ENCODE data around the gene GAPT.

The GAPT gene

DNA sequence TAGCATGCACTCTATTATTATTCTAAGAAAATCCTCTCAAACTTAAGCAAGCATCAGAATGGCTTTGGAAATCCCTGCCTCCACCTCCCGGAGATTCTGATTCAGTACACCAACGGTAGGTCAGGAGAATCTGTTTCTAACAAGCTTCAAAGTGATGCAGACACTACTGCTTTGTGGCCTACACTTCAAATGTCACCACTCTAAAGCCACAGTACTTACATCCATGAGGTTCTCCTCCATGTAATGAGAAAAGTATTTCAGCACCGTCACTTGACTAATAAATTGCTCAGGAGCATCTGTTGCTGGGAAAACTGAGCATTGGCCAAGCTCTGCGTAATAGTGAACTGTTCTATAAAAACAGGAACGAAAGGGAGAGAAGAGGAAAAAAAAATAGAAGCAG lies 36.2 kb upstream of the GAPT start:
- ATAC-seq, result no peak
- TF ChIP-seq ZC3H10 (CRISPR knock-in tag; IDR thresholded peaks at IDR 0.05), result no peak
- TF ChIP-seq, protein P1, sequence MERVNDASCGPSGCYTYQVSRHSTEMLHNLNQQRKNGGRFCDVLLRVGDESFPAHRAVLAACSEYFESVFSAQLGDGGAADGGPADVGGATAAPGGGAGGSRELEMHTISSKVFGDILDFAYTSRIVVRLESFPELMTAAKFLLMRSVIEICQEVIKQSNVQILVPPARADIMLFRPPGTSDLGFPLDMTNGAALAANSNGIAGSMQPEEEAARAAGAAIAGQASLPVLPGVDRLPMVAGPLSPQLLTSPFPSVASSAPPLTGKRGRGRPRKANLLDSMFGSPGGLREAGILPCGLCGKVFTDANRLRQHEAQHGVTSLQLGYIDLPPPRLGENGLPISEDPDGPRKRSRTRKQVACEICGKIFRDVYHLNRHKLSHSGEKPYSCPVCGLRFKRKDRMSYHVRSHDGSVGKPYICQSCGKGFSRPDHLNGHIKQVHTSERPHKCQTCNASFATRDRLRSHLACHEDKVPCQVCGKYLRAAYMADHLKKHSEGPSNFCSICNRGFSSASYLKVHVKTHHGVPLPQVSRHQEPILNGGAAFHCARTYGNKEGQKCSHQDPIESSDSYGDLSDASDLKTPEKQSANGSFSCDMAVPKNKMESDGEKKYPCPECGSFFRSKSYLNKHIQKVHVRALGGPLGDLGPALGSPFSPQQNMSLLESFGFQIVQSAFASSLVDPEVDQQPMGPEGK (CRISPR knock-in tag; IDR thresholded peaks at IDR 0.05; ENCODE audit: borderline replicate concordance), result no peak
- TF ChIP-seq, protein P2, sequence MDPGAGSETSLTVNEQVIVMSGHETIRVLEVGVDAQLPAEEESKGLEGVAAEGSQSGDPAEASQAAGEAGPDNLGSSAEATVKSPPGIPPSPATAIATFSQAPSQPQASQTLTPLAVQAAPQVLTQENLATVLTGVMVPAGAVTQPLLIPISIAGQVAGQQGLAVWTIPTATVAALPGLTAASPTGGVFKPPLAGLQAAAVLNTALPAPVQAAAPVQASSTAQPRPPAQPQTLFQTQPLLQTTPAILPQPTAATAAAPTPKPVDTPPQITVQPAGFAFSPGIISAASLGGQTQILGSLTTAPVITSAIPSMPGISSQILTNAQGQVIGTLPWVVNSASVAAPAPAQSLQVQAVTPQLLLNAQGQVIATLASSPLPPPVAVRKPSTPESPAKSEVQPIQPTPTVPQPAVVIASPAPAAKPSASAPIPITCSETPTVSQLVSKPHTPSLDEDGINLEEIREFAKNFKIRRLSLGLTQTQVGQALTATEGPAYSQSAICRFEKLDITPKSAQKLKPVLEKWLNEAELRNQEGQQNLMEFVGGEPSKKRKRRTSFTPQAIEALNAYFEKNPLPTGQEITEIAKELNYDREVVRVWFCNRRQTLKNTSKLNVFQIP (CRISPR knock-in tag; IDR thresholded peaks at IDR 0.05; ENCODE audit: borderline replicate concordance, low read depth), result no peak
- TF ChIP-seq ZNF8 (CRISPR knock-in tag; IDR thresholded peaks at IDR 0.05), result no peak
- no peak for TF ChIP-seq ZNF70 (CRISPR knock-in tag; IDR thresholded peaks at IDR 0.05)
- TF ChIP-seq ARNTL (CRISPR knock-in tag; IDR thresholded peaks at IDR 0.05; ENCODE audit: borderline replicate concordance, low read depth), result no peak
- no peak for TF ChIP-seq GLIS3 (CRISPR knock-in tag; IDR thresholded peaks at IDR 0.05)
- no peak for TF ChIP-seq PPARA (CRISPR knock-in tag; IDR thresholded peaks at IDR 0.05; ENCODE audit: borderline replicate concordance)
- TF ChIP-seq ZFP3 (CRISPR knock-in tag; IDR thresholded peaks at IDR 0.05), result no peak
- TF ChIP-seq, protein P3, sequence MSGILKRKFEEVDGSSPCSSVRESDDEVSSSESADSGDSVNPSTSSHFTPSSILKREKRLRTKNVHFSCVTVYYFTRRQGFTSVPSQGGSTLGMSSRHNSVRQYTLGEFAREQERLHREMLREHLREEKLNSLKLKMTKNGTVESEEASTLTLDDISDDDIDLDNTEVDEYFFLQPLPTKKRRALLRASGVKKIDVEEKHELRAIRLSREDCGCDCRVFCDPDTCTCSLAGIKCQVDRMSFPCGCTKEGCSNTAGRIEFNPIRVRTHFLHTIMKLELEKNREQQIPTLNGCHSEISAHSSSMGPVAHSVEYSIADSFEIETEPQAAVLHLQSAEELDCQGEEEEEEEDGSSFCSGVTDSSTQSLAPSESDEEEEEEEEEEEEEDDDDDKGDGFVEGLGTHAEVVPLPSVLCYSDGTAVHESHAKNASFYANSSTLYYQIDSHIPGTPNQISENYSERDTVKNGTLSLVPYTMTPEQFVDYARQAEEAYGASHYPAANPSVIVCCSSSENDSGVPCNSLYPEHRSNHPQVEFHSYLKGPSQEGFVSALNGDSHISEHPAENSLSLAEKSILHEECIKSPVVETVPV (CRISPR knock-in tag; IDR thresholded peaks at IDR 0.05), result no peak
- TF ChIP-seq ISL1 (CRISPR knock-in tag; IDR thresholded peaks at IDR 0.05), result no peak

DNA sequence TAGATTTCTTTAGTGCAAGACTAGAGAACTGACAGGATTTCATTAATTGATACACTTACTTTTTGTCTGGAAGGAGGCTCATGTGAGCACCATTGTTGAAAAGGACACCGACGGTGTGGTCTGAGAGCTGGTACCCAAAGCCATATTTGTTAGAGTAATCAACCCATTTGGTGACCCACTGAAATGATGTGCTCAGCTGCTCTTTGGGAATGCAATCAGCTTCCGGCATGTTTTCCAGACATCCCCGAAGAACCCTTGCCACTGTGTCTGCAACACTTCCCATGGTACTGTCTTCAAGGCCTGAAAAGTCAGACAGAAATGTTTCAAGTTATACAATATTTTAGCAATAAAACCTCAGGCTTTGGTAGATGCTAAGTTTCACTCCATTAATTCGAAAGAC lies 35.8 kb upstream of the GAPT start:
- no peak for ATAC-seq
- TF ChIP-seq, protein P1 (CRISPR knock-in tag; IDR thresholded peaks at IDR 0.05; ENCODE audit: borderline replicate concordance), result 0 out of 2 replicates have a peak, but pooled peaks have one; percentile 39
- TF ChIP-seq ZFP3 (CRISPR knock-in tag; IDR thresholded peaks at IDR 0.05) (no peak), OSR1 (CRISPR knock-in tag; IDR thresholded peaks at IDR 0.05) (no peak)
- TF ChIP-seq, protein P4, sequence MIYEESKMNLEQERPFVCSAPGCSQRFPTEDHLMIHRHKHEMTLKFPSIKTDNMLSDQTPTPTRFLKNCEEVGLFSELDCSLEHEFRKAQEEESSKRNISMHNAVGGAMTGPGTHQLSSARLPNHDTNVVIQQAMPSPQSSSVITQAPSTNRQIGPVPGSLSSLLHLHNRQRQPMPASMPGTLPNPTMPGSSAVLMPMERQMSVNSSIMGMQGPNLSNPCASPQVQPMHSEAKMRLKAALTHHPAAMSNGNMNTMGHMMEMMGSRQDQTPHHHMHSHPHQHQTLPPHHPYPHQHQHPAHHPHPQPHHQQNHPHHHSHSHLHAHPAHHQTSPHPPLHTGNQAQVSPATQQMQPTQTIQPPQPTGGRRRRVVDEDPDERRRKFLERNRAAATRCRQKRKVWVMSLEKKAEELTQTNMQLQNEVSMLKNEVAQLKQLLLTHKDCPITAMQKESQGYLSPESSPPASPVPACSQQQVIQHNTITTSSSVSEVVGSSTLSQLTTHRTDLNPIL (CRISPR knock-in tag; IDR thresholded peaks at IDR 0.05; ENCODE audit: low read depth), result 0 out of 2 replicates have a peak, but pooled peaks have one; percentile 23

DNA sequence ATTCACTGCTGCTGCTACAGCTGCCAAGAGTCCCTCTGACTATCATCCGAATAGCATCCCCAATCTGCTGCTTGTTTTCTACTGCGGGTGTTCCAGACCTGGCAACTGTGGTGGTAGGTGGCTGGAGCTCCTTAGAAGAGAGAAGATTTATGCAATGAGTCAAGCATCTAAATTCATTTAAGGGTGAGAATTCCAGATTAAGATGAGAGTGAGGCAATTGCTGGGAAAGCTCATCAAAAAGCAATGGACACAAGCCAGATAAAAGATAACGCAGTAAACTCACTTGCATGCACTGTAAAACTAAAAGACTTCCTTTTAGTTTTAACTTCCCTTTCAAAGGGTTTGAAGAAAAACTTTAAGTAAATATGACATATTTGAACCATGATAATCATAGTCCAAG lies 35.2 kb upstream of the GAPT start:
- TF ChIP-seq, protein P4 (CRISPR knock-in tag; IDR thresholded peaks at IDR 0.05; ENCODE audit: low read depth), result no peak
- TF ChIP-seq ZFP3 (CRISPR knock-in tag; IDR thresholded peaks at IDR 0.05) (no peak), ZFP30 (CRISPR knock-in tag; IDR thresholded peaks at IDR 0.05) (no peak), ISL1 (CRISPR knock-in tag; IDR thresholded peaks at IDR 0.05) (no peak), GLIS3 (CRISPR knock-in tag; IDR thresholded peaks at IDR 0.05) (no peak), CSDC2 (CRISPR knock-in tag; IDR thresholded peaks at IDR 0.05) (no peak), ZNF8 (CRISPR knock-in tag; IDR thresholded peaks at IDR 0.05) (no peak), ZNF70 (CRISPR knock-in tag; IDR thresholded peaks at IDR 0.05) (no peak), TCF4 (CRISPR knock-in tag; IDR thresholded peaks at IDR 0.05; ENCODE audit: borderline replicate concordance) (no peak), BACH2 (CRISPR knock-in tag; IDR thresholded peaks at IDR 0.05; ENCODE audit: borderline replicate concordance) (no peak), ZC3H10 (CRISPR knock-in tag; IDR thresholded peaks at IDR 0.05) (no peak)
- TF ChIP-seq, protein P2 (CRISPR knock-in tag; IDR thresholded peaks at IDR 0.05; ENCODE audit: borderline replicate concordance, low read depth), result no peak
- ATAC-seq, result no peak
